ENCODE data around the gene LIMS2.

Gene LIMS2

DNA sequence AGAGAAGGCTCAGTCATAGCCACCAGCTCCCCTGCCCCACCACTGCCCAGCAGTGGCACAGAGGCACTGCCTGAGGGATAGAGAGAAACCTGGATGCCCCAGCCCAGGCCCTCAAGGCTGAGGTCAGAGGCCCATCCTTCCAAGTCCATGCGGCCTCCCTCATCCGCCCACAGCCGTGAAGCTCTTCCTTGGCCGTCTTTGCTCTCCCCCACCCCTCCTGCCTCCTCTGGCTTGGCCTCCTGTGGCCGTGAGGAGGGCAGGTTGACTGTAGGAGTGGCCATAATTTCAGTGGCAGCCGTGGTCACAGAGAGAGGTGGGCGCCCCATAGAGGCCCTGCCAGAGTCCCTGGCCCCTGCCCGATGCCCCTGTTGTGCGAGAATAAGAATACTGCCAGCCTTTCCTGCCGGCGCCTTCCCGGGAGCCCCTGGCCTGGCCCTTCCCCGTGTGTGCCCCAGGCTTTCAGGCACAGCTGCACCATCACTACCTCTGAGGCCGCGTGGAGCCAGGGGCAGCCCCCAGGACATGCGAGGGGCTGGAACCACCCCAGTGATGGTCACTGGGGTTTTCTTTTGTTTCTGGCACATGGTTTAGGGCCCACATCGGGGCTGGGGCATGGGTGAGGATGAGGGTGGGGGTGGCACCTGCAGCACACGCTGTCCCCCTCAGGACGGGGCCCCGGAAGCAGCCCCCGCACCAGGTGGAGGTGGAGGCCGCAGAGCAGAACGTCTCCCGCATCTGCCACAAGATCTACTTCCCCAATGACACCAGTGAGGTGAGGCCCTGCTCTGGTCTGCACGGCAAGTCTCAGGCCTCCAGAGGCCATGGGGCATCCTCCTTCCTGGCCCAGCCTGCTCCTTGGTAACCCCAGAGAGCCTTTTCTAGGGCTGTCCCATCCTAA lies 42.5 kb downstream of the LIMS2 start:
- TF ChIP-seq, protein P1, sequence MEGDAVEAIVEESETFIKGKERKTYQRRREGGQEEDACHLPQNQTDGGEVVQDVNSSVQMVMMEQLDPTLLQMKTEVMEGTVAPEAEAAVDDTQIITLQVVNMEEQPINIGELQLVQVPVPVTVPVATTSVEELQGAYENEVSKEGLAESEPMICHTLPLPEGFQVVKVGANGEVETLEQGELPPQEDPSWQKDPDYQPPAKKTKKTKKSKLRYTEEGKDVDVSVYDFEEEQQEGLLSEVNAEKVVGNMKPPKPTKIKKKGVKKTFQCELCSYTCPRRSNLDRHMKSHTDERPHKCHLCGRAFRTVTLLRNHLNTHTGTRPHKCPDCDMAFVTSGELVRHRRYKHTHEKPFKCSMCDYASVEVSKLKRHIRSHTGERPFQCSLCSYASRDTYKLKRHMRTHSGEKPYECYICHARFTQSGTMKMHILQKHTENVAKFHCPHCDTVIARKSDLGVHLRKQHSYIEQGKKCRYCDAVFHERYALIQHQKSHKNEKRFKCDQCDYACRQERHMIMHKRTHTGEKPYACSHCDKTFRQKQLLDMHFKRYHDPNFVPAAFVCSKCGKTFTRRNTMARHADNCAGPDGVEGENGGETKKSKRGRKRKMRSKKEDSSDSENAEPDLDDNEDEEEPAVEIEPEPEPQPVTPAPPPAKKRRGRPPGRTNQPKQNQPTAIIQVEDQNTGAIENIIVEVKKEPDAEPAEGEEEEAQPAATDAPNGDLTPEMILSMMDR (IDR thresholded peaks at IDR 0.05; ENCODE audit: low read depth, low read length), result no peak
- DNase-seq (ENCODE audit: extremely low read depth, low read depth), result no peak

GRCh38 chr2:127631997-127632581 lies 43.2 kb downstream of the LIMS2 start:
- no peak for DNase-seq (ENCODE audit: extremely low read depth, low read depth)
- TF ChIP-seq, protein P1 (IDR thresholded peaks at IDR 0.05; ENCODE audit: low read depth, low read length), result no peak

GRCh38 chr2:127631541-127631996 lies 43.8 kb downstream of the LIMS2 start:
- TF ChIP-seq, protein P1 (IDR thresholded peaks at IDR 0.05; ENCODE audit: low read depth, low read length), result no peak
- DNase-seq (ENCODE audit: extremely low read depth, low read depth), result no peak

DNA sequence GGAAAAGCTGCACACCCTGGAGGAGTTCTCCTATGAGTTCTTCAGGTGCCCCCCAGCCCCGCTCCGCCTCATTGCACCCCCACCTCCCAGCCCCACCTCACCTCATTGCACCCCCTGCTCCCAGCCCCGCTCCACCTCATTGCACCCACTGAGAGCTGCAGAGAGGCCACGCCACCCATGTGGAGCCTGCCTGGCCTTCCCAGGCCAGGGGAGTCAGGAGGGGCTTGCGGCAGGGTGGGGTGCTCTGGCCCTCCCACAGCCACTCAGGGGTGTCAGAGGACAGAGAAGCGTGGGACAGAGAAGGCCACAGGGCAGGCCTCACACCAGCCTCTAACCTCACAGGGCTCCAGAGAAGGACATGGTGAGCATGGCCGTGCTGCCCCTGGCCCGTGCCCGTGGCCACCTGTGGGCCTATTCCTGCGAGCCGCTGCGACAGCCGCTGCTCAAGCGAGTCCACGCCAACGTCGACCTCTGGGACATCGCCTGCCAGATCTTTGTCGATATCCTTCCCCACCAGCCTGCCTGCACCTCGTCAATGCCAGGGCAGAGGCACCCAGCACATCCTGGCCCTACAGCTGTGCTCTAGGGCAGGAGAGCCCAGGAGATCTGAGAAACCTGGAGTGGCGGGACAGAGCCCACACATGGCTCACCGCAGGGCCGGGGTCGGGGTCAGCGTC lies 44.3 kb downstream of the LIMS2 start:
- TF ChIP-seq, protein P1 (IDR thresholded peaks at IDR 0.05; ENCODE audit: low read depth, low read length), result no peak
- DNase-seq (ENCODE audit: extremely low read depth, low read depth), result no peak

DNA sequence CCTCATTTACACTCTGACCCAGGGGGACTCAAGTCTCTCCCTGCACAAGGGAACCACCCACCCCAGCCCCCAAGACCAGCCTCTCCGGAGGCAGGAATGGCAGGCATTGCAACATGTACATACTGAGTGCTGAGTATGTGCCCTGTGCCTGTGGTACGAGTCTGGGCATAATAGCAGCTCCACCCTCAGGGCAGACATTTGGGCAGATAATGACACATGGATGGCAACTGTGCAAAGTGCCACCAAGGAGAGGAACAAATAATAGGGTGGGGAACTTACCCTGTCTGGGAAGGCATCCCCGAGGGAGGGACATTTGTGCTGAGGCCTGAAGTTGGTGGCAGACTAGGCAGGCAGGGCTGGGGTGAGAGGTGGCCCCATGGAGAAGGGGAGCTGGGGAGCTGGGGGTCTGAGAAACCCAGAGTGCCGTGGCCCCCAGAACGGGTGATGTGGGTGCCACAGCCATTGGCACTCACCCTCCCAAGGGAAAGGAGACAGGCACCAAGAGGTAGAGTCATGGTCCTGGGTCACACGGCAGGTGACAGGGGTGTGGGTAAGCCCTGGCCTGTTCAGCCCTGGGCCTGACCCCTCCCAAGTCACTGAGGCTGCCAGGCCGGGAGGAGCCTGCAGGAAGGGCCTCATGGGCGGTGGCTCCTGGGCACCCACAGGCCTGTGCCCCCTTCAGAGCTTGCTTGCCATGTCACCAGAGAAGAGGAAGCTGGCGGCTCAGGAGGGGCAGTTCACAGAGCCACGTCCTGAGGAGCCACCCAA lies 45.0 kb downstream of the LIMS2 start:
- no peak for DNase-seq (ENCODE audit: extremely low read depth, low read depth)
- TF ChIP-seq, protein P1 (IDR thresholded peaks at IDR 0.05; ENCODE audit: low read depth, low read length), result no peak

GRCh38 chr2:127629637-127630036 lies 45.7 kb downstream of the LIMS2 start:
- DNase-seq (ENCODE audit: extremely low read depth, low read depth), result no peak
- TF ChIP-seq, protein P1 (IDR thresholded peaks at IDR 0.05; ENCODE audit: low read depth, low read length), result no peak

Data from AG09319 (cell line).